ENCODE data around the gene PRX. TPM values are rescaled to one million over a fixed set of nuclear protein-coding genes. Genes with fewer than 3 reads are reported as not detected.
A peak's percentile ranks its signal among the peaks of the same experiment; 100 is the strongest.

PRX gene
- total and polyA plus RNA-seq, 2 of the 13 experiments (the other 11 are each of a cell fraction or from before 2014, with no cell fraction given), result 0.66 TPM

- TF ChIP-seq PBX3 (CRISPR knock-in tag; IDR thresholded peaks at IDR 0.05; ENCODE audit: borderline replicate concordance) (no peak), FLYWCH1 (CRISPR knock-in tag; IDR thresholded peaks at IDR 0.05) (no peak), RBM39 (IDR thresholded peaks at IDR 0.05; ENCODE audit: low read depth, low read length, poor library complexity, severe bottlenecking) (peak; percentile 57), MYNN (CRISPR knock-in tag; IDR thresholded peaks at IDR 0.05; ENCODE audit: low read depth) (no peak), PITX1 (CRISPR knock-in tag; IDR thresholded peaks at IDR 0.05) (0 out of 2 replicates have a peak, but pooled peaks have one; percentile 14), CHCHD3 (CRISPR knock-in tag; IDR thresholded peaks at IDR 0.05) (no peak), AGO1 (IDR thresholded peaks at IDR 0.05; ENCODE audit: low read depth, low read length, poor library complexity, severe bottlenecking) (no peak), THAP7 (CRISPR knock-in tag; IDR thresholded peaks at IDR 0.05) (0 out of 2 replicates have a peak, but pooled peaks have one; percentile 24), POGZ (CRISPR knock-in tag; IDR thresholded peaks at IDR 0.05) (peak; percentile 88), ZNF549 (CRISPR knock-in tag; IDR thresholded peaks at IDR 0.05) (no peak), DMTF1 (CRISPR knock-in tag; IDR thresholded peaks at IDR 0.05) (no peak), ZBTB39 (CRISPR knock-in tag; IDR thresholded peaks at IDR 0.05) (no peak), HHEX (CRISPR knock-in tag; IDR thresholded peaks at IDR 0.05) (no peak), POLR2G (IDR thresholded peaks at IDR 0.05; ENCODE audit: low read depth, low read length) (peak; percentile 95), FUBP1 (CRISPR knock-in tag; IDR thresholded peaks at IDR 0.05; ENCODE audit: borderline replicate concordance) (no peak; the same call in 1 of the 2 replicates), MTERF4 (CRISPR knock-in tag; IDR thresholded peaks at IDR 0.05) (no peak), ZFP37 (CRISPR knock-in tag; IDR thresholded peaks at IDR 0.05; ENCODE audit: borderline replicate concordance) (no peak), KLF12 (CRISPR knock-in tag; IDR thresholded peaks at IDR 0.05; ENCODE audit: borderline replicate concordance) (no peak), GABPB1 (CRISPR knock-in tag; IDR thresholded peaks at IDR 0.05) (peak; percentile 96)
Measured at GRCh38 chr19:40348125-40348913, 64.9 kb downstream of the PRX start, which contains the start of the genes C19orf47 and PLD3 (continued).

Data from HepG2 (cell line).